ENCODE results near the gene GPR146.

GRCh38 chr7:1020849-1021251 lies 23.5 kb upstream of the GPR146 start:
- TF ChIP-seq, protein P1, sequence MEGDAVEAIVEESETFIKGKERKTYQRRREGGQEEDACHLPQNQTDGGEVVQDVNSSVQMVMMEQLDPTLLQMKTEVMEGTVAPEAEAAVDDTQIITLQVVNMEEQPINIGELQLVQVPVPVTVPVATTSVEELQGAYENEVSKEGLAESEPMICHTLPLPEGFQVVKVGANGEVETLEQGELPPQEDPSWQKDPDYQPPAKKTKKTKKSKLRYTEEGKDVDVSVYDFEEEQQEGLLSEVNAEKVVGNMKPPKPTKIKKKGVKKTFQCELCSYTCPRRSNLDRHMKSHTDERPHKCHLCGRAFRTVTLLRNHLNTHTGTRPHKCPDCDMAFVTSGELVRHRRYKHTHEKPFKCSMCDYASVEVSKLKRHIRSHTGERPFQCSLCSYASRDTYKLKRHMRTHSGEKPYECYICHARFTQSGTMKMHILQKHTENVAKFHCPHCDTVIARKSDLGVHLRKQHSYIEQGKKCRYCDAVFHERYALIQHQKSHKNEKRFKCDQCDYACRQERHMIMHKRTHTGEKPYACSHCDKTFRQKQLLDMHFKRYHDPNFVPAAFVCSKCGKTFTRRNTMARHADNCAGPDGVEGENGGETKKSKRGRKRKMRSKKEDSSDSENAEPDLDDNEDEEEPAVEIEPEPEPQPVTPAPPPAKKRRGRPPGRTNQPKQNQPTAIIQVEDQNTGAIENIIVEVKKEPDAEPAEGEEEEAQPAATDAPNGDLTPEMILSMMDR (IDR thresholded peaks at IDR 0.05): peak in 1 of 5 experiments; percentile 15
- TF ChIP-seq EP300 (IDR thresholded peaks at IDR 0.05; ENCODE audit: low read depth): no peak
- TF ChIP-seq POLR2A (IDR thresholded peaks at IDR 0.05): no peak

Data from transverse colon (tissue), 3 donors.